ENCODE results near the gene SLC35C1.

DNA sequence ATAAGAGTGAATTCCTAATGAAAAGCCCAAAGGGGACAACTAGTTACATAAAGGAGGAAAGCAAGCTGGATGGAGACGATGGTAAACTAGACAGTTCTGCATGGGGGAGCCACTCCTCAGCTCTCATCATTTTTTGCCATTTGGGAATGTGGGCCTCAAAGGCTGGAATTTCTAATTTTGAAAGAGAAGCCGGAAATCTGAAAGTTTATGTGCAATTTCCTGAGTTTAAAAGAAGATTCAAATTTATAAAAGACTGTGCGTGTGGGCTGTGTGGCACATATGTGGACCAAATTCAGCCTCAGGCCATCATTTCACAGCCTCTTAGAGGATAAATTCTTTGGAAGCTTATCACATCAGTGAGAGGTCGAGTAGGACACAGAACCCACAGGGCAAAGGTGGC, 24.0 kb downstream of the SLC35C1 start:
- no peak for TF ChIP-seq POLR2A (IDR thresholded peaks at IDR 0.05; ENCODE audit: control extremely low read depth in 1 of 2, low read depth in 2 of 2, low read length in 2 of 2)
- no peak for TF ChIP-seq ZNF274 (IDR thresholded peaks at IDR 0.05; ENCODE audit: borderline replicate concordance, extremely low read depth, low read length)
- TF ChIP-seq, protein P1, sequence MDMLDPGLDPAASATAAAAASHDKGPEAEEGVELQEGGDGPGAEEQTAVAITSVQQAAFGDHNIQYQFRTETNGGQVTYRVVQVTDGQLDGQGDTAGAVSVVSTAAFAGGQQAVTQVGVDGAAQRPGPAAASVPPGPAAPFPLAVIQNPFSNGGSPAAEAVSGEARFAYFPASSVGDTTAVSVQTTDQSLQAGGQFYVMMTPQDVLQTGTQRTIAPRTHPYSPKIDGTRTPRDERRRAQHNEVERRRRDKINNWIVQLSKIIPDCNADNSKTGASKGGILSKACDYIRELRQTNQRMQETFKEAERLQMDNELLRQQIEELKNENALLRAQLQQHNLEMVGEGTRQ (IDR thresholded peaks at IDR 0.05; ENCODE audit: low read length), result no peak
- no peak for TF ChIP-seq EZH2 (IDR thresholded peaks at IDR 0.05; ENCODE audit: low read depth, low read length, severe bottlenecking)
- no peak for TF ChIP-seq RAD21 (IDR thresholded peaks at IDR 0.05 in 1 of 2, conservative IDR thresholded peaks at IDR 0.05 in 1 of 2; ENCODE audit: low read depth in 2 of 2, low read length in 2 of 2)

All from H1 (cell line).